ENCODE data around the gene MYO9B. TPM values are rescaled to one million over a fixed set of nuclear protein-coding genes. Genes with fewer than 3 reads are reported as not detected.
"Not testable (repeated sequence)": the region's sequence is repeated elsewhere in the genome, so short reads cannot be mapped to it uniquely, and the experiment has no call there.

Gene MYO9B
- total RNA-seq, 1 donor from 2014 or later: 100 TPM

- Histone ChIP-seq H3K4me3 (no peak overlapping the region), H3K27ac (no peak overlapping the region), H3K4me1 (no peaks in the 10 kb centered on the region), H3K9me3 (no peaks in the 10 kb centered on the region), H3K27me3 (no peaks in the 10 kb centered on the region), H3K36me3 (peaks cover 0 to 86% of the 10 kb centered on the region in 2 donors)
- DNase-seq (ENCODE audit: extremely low spot score in 2 of 2): no peak
- TF ChIP-seq POLR2AphosphoS5 (IDR thresholded peaks at IDR 0.05; ENCODE audit: insufficient read depth in 1 of 2, low read depth in 1 of 2) (no peak), POLR2A (IDR thresholded peaks at IDR 0.05) (no peak), CTCF (IDR thresholded peaks at IDR 0.05) (no peak)
- intact Hi-C loops (cut with DNase I): no loop called here
Measured at GRCh38 chr19:17159466-17160393, 84.2 kb downstream of the MYO9B start.

- no peak overlapping the region for H3K4me3 ChIP-seq
- intact Hi-C loops (cut with DNase I): no loop called here
- H3K4me1 ChIP-seq: no peaks in the 10 kb centered on the region
- no peak for TF ChIP-seq POLR2A (IDR thresholded peaks at IDR 0.05)
- TF ChIP-seq POLR2AphosphoS5 (IDR thresholded peaks at IDR 0.05; ENCODE audit: insufficient read depth in 1 of 2, low read depth in 1 of 2): no peak
- TF ChIP-seq CTCF (IDR thresholded peaks at IDR 0.05): no peak
- DNase-seq (ENCODE audit: extremely low spot score in 2 of 2): no peak
- H3K36me3 ChIP-seq: peaks cover 4 to 88% of the 10 kb centered on the region in 2 donors
- no peaks in the 10 kb centered on the region for H3K9me3 ChIP-seq
- no peaks in the 10 kb centered on the region for H3K27me3 ChIP-seq
- H3K27ac ChIP-seq: no peak overlapping the region
Measured at GRCh38 chr19:17160908-17161307, 85.3 kb downstream of the MYO9B start.

- H3K4me1 ChIP-seq; H3K9me3 ChIP-seq; intact Hi-C loops (cut with DNase I); H3K27me3 ChIP-seq; DNase-seq (ENCODE audit: extremely low spot score in 2 of 2); H3K4me3 ChIP-seq; H3K27ac ChIP-seq: not testable (repeated sequence)
- peaks cover 4 to 88% of the 10 kb centered on the region in 2 donors for H3K36me3 ChIP-seq
Measured at GRCh38 chr19:17162131-17162530, 86.6 kb downstream of the MYO9B start.

GRCh38 chr19:17162580-17162979 is 87.0 kb downstream of the MYO9B start:
- H3K36me3 ChIP-seq: peaks cover 4 to 85% of the 10 kb centered on the region in 2 donors
- no peaks in the 10 kb centered on the region for H3K27me3 ChIP-seq
- intact Hi-C loops (cut with DNase I): no loop called here

GRCh38 chr19:17163652-17164051 is 88.1 kb downstream of the MYO9B start:
- Histone ChIP-seq H3K36me3 (peaks cover 4 to 88% of the 10 kb centered on the region in 2 donors), H3K4me3 (no peak overlapping the region), H3K27ac (no peak overlapping the region), H3K9me3 (no peaks in the 10 kb centered on the region), H3K27me3 (no peaks in the 10 kb centered on the region), H3K4me1 (no peaks in the 10 kb centered on the region)
- TF ChIP-seq POLR2AphosphoS5 (IDR thresholded peaks at IDR 0.05; ENCODE audit: insufficient read depth in 1 of 2, low read depth in 1 of 2): no peak
- DNase-seq (ENCODE audit: extremely low spot score in 2 of 2): no peak
- intact Hi-C loops (cut with DNase I): no loop called here

More at GRCh38 chr19:17162580-17162979, 87.0 kb downstream of the MYO9B start:
- DNase-seq (ENCODE audit: extremely low spot score in 2 of 2): no peak
- Histone ChIP-seq H3K27ac (no peak overlapping the region), H3K4me1 (no peaks in the 10 kb centered on the region), H3K9me3 (no peaks in the 10 kb centered on the region), H3K4me3 (no peak overlapping the region)
- TF ChIP-seq POLR2A (IDR thresholded peaks at IDR 0.05) (no peak), POLR2AphosphoS5 (IDR thresholded peaks at IDR 0.05; ENCODE audit: insufficient read depth in 1 of 2, low read depth in 1 of 2) (no peak), CTCF (IDR thresholded peaks at IDR 0.05) (no peak)

GRCh38 chr19:17164639-17165038 is 89.1 kb downstream of the MYO9B start:
- no peak overlapping the region for H3K27ac ChIP-seq
- H3K36me3 ChIP-seq: peaks cover 4 to 90% of the 10 kb centered on the region in 2 donors
- H3K9me3 ChIP-seq: no peaks in the 10 kb centered on the region
- no peak for DNase-seq (ENCODE audit: extremely low spot score in 2 of 2)
- intact Hi-C loops (cut with DNase I): no loop called here
- no peak overlapping the region for H3K4me3 ChIP-seq
- H3K27me3 ChIP-seq: no peaks in the 10 kb centered on the region
- no peaks in the 10 kb centered on the region for H3K4me1 ChIP-seq
- TF ChIP-seq POLR2A (IDR thresholded peaks at IDR 0.05) (no peak), POLR2AphosphoS5 (IDR thresholded peaks at IDR 0.05; ENCODE audit: insufficient read depth in 1 of 2, low read depth in 1 of 2) (no peak), CTCF (IDR thresholded peaks at IDR 0.05) (no peak)

Measured in vagina (tissue), 2 donors.